NCI-H526 (cell line): Measurements from ENCODE around the gene ZNF512B.

Experiments
- DNase-seq, 2 experiments: peaks; one replicate each; lab custom pipeline; 2025; lab: John Stamatoyannopoulos, UW

ZNF512B gene

GRCh38 chr20:63947638-63948456 lies 21.9 kb downstream of the ZNF512B start:
- DNase-seq, result no peak

- DNase-seq, result no peak
Observed at GRCh38 chr20:63946986-63947637, 22.6 kb downstream of the ZNF512B start.

- no peak for DNase-seq
Observed at GRCh38 chr20:63945921-63946920, 23.5 kb downstream of the ZNF512B start.

GRCh38 chr20:63945031-63945658 lies 24.6 kb downstream of the ZNF512B start:
- no peak for DNase-seq

GRCh38 chr20:63944078-63944941 lies 25.4 kb downstream of the ZNF512B start:
- DNase-seq, result no peak

- DNase-seq, result no peak
Observed at GRCh38 chr20:63943808-63944077, 26.0 kb downstream of the ZNF512B start.

- no peak for DNase-seq
Observed at GRCh38 chr20:63942969-63943807, 26.5 kb downstream of the ZNF512B start.

GRCh38 chr20:63942250-63942951 lies 27.3 kb downstream of the ZNF512B start:
- peak in 1 of 2 experiments; percentile 79 for DNase-seq

GRCh38 chr20:63941282-63942081 lies 28.2 kb downstream of the ZNF512B start:
- DNase-seq, result peak; percentile 33 to 78

GRCh38 chr20:63940472-63941266 lies 29.1 kb downstream of the ZNF512B start:
- DNase-seq, result no peak

GRCh38 chr20:63940071-63940471 lies 29.7 kb downstream of the ZNF512B start:
- no peak for DNase-seq

- no peak for DNase-seq
Observed at GRCh38 chr20:63939061-63939935, 30.4 kb downstream of the ZNF512B start.

GRCh38 chr20:63937596-63937995 lies 32.1 kb downstream of the ZNF512B start:
- no peak for DNase-seq

GRCh38 chr20:63935447-63935846 lies 34.3 kb downstream of the ZNF512B start:
- no peak for DNase-seq

GRCh38 chr20:63934271-63935068 lies 35.3 kb downstream of the ZNF512B start:
- DNase-seq, result peak in 1 of 2 experiments; percentile 26

GRCh38 chr20:63933646-63934045 lies 36.1 kb downstream of the ZNF512B start:
- no peak for DNase-seq
